GM12891 (cell line): Measurements from ENCODE around the gene BTF3. TPM values are rescaled to one million over a fixed set of nuclear protein-coding genes. Genes with fewer than 3 reads are reported as not detected.
"Not testable (repeated sequence)": the region's sequence is repeated elsewhere in the genome, so short reads cannot be mapped to it uniquely, and the experiment has no call there.

Source experiments
- DNase-seq: peaks from one replicate; pipeline ENCODE4 v3.0.0; 2011; ENCODE audit warnings: low spot score; ENCODE audit not compliant: insufficient read length
- FAIRE-seq: peaks from 2 replicates; lab custom pipeline; 2011; peaks lifted over from hg19 to GRCh38; lab: Jason Lieb, UNC
- PAX5 ChIP-seq: IDR thresholded peaks from 2 replicates; pipeline ENCODE4 v1.6.1; 2011; ENCODE audit warnings: low read length, moderate library complexity, mild to moderate bottlenecking; ENCODE audit not compliant: insufficient read depth, severe bottlenecking
- POLR2A ChIP-seq: IDR thresholded peaks from 2 replicates; pipeline ENCODE4 v1.6.1; 2011; ENCODE audit warnings: low read depth, low read length, control low read depth
- POLR2AphosphoS5 ChIP-seq: IDR thresholded peaks from 2 replicates; pipeline ENCODE4 v1.6.1; 2011; ENCODE audit warnings: low read depth, low read length, control low read depth
- POU2F2 ChIP-seq: IDR thresholded peaks from 2 replicates; pipeline ENCODE4 v1.6.1; 2011; ENCODE audit warnings: low read depth, mild to moderate bottlenecking, control low read depth, low read length, moderate library complexity
- SPI1 ChIP-seq: IDR thresholded peaks from 2 replicates; pipeline ENCODE4 v1.6.1; 2011; ENCODE audit warnings: low read depth, low read length, control low read depth
- TAF1 ChIP-seq: IDR thresholded peaks from 2 replicates; pipeline ENCODE4 v1.6.1; 2011; ENCODE audit warnings: low read depth, low read length, control low read depth
- polyA plus RNA-seq: library from polyadenylated mRNA; unstranded; fragments of >200 nt; gene quantifications from one replicate; pipeline ENCODE4 v1.2.1, GENCODE V29; 2012; ENCODE audit warnings: low read depth, missing spikeins, inconsistent platforms; ENCODE audit not compliant: missing spikeins

BTF3 gene
- polyA plus RNA-seq, result 946 TPM

- FAIRE-seq, result peak; percentile 92
- TF ChIP-seq POLR2AphosphoS5 (peak; percentile 95), PAX5 (peak; percentile 84), SPI1 (peak; percentile 68), TAF1 (peak; percentile 93), POLR2A (peak; percentile 91; the same call in 1 of the 2 replicates), POU2F2 (peak; percentile 42; the same call in 1 of the 2 replicates)
- DNase-seq, result peak; percentile 83
These were observed at the start of gene BTF3 for GRCh38 chr5:73498057-73498992. Gene BTF3, plus strand, starts transcription at chr5:73498442. Its CDS starts 226 bp downstream, at chr5:73498668.

DNA sequence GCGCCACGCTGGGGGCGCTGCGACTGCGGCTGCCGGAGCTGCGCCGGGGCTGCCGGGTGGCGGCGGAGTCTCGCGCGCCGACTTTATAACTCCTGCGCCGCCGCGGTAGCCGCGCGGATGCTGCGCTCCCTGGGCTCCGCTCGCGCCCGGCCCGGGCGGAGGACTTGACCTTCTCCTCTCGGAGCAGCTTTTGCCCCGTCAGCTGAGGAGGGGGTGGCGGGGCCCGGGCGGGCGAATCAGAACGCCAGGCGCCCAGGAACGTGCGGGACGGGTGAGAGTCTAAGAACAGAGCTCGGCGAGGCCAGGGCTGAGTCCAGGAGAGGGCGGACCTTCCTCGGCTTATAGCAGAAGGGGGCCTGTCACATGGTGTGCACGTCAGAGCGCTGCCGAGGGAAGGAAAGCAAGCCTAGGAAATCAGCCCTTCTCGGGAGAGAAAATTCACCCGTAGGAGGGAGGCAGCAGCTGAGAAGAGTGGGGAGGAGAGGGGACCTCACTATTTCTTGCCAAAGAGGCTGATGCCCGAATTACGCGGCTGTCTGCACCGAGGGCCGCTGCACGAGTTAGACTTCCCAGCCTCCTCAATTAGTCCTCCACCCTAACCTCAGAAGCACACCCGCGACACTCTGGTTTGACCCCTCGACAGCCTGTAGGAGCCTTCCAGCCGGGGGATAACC lies 49.6 kb upstream of the BTF3 start, which contains the start of gene FOXD1:
Gene FOXD1 (minus strand): TSS at position 315 of the 674 bp plus-strand sequence. CDS start 415 bp downstream, outside the sequence.
- DNase-seq, result no peak
- no peak for FAIRE-seq
- no peak for TF ChIP-seq POLR2AphosphoS5
- TF ChIP-seq POLR2A, result no peak
- no peak for TF ChIP-seq PAX5
- TF ChIP-seq SPI1, result no peak
- TF ChIP-seq POU2F2, result no peak

- no peak for DNase-seq
- TF ChIP-seq TAF1, result no peak
- no peak for TF ChIP-seq SPI1
- TF ChIP-seq POU2F2, result no peak
- TF ChIP-seq POLR2AphosphoS5, result no peak
- no peak for TF ChIP-seq PAX5
- TF ChIP-seq POLR2A, result no peak
- no peak for FAIRE-seq
These were observed 48.1 kb upstream of the BTF3 start for GRCh38 chr5:73450137-73450536.

DNA sequence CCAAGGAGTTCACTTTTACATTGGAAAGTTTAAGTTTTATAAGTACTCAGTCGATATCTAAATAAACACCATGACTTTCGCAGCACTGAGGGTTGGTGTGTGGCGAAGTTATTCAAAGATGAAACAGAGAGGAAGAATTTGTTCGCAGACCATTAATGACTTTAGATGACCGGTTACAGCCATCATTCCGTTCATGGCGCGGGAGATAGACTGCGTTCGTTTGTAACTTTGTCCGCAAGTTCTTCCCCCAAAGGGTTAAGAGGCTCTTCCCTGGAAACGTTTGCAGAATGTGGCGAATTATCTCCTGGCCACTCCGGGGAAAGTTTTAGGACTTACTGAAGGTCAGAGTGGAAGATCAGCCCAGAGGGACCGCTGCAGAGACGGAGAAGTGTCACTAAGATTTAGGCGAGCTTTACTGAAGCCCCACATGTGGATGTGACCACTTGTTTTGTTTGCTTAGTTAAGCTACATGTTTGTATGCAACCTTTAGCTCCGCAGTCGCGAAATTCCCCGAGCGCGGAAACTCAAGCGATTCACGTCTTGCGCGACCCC lies 47.5 kb upstream of the BTF3 start:
- FAIRE-seq (peak; percentile 16), DNase-seq (no peak)
- TF ChIP-seq POLR2A, result no peak
- no peak for TF ChIP-seq TAF1
- TF ChIP-seq PAX5, result no peak
- TF ChIP-seq POLR2AphosphoS5, result no peak
- no peak for TF ChIP-seq POU2F2
- no peak for TF ChIP-seq SPI1

GRCh38 chr5:73451224-73452130 lies 46.8 kb upstream of the BTF3 start:
- DNase-seq (no peak), FAIRE-seq (no peak)

DNA sequence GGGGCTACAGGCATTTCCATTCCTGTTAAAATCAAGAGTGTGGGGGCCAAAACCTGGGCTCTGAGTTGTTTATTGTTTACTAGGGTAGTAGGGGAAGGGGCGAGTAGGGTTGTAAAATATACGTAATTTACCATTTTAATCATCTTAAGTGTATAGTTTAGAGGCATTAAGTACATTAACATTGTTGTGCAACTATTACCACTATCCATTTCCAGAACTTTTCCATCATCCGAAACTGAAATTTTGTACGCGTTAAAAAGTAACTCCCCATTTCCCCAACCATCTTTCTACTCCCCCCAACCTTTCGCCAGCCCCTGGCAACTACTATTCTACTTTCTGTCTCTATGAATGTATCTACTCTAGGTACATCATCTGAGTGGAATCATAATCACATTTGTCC lies 46.0 kb upstream of the BTF3 start:
- DNase-seq (no peak), FAIRE-seq (no peak)
- TF ChIP-seq POLR2AphosphoS5 (no peak), POLR2A (no peak)

More at GRCh38 chr5:73451224-73452130, 46.8 kb upstream of the BTF3 start:
- TF ChIP-seq SPI1, result no peak
- TF ChIP-seq POLR2A, result no peak
- no peak for TF ChIP-seq POU2F2
- TF ChIP-seq TAF1, result no peak
- no peak for TF ChIP-seq POLR2AphosphoS5
- no peak for TF ChIP-seq PAX5

DNA sequence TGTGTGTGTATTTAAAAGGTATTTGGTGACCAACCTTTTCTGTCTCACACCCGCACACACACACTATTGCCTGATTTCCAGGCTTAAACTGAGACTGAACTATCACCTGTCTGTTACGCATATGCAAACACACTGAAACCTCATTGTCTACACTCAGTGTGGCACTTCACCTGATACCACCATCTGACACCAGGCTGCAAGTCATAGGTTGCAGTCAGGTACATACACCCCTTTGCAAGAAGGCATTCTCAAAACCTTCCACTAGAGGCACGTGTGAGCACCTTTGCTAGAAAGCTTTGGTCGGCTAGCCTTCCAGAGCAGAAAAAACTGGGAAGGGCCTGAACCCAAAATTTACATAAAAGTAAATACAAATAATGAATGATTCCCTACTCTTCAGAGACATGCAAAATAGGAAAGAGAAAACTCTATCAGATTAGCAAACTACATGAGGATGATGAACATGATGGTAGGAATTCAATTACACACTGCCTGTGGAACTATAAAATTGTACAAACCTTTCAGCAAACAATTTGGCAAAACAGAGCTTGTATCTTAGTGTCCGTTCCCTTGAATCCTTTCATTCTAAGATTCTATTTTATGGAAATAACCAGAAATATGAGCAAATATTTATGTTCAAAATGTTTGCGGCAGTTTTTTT lies 43.7 kb upstream of the BTF3 start:
- TF ChIP-seq POLR2AphosphoS5 (no peak), POU2F2 (no peak), POLR2A (no peak), PAX5 (no peak), TAF1 (no peak)
- FAIRE-seq (peak; percentile 93), DNase-seq (no peak)

GRCh38 chr5:73456462-73456861 lies 41.8 kb upstream of the BTF3 start:
- FAIRE-seq, DNase-seq: not testable (repeated sequence)
